Endothelial cell of umbilical vein (primary cell): Measurements from ENCODE around the gene PDE7B. TPM values are rescaled to one million over a fixed set of nuclear protein-coding genes. Genes with fewer than 3 reads are reported as not detected.

Source experiments
- BruUV-seq: library from RNA; stranded (reverse); fragments of 400-500 nt; replicated peaks from 2 replicates; lab custom pipeline; 2021; lab: Mats Ljungman, UMichigan
- CTCF ChIA-PET: fragments of 300-600, 350-600 bp; sonication (Branson Sonifier 250); formaldehyde crosslinking; loops from one replicate; lab custom pipeline; 2021; ENCODE audit warnings: antibody characterized with exemption, inconsistent platforms; lab: Charles Lee
- POLR2A ChIA-PET: fragments of 300-600, 350-600 bp; sonication (Branson Sonifier 250); formaldehyde crosslinking; loops from one replicate; lab custom pipeline; 2021; ENCODE audit warnings: antibody characterized with exemption, inconsistent platforms; lab: Charles Lee
- DNase-seq: peaks from one replicate; pipeline ENCODE4 v3.0.0-alpha.2; 2011; ENCODE audit warnings: low read depth, low spot score
- FAIRE-seq: peaks from 2 replicates; lab custom pipeline; 2011; peaks lifted over from hg19 to GRCh38; lab: Jason Lieb, UNC
- H2AFZ ChIP-seq: 2 replicates; pipeline ENCODE4 v1.6.0; 2012; ENCODE audit warnings: low read depth, low read length, control low read depth, inconsistent platforms
- H3K27ac ChIP-seq: 2 replicates; pipeline ENCODE4 v1.5.1; 2011; ENCODE audit warnings: low read depth, mild to moderate bottlenecking, control low read depth, low read length, moderate library complexity; ENCODE audit not compliant: insufficient read depth
- H3K27me3 ChIP-seq, 2 experiments: 2 replicates each; pipeline versions ENCODE4 v1.6.0 to v1.6.1; 2011; ENCODE audit warnings: low read length in 2 of 2, mixed read lengths in 1 of 2; ENCODE audit not compliant: control insufficient read depth in 2 of 2, insufficient read depth in 2 of 2
- H3K36me3 ChIP-seq, 2 experiments: 2 replicates in 1 of 2; 3 replicates in 1 of 2; pipeline ENCODE4 v1.5.1; 2011; ENCODE audit warnings: low read length in 2 of 2, mild to moderate bottlenecking in 1 of 2, moderate library complexity in 1 of 2; ENCODE audit not compliant: control insufficient read depth in 2 of 2, insufficient read depth in 2 of 2; ENCODE audit errors: extremely low read depth in 1 of 2
- H3K4me1 ChIP-seq: 3 replicates; pipeline ENCODE4 v1.5.1; 2011; ENCODE audit warnings: mild to moderate bottlenecking, low read length; ENCODE audit not compliant: control insufficient read depth, insufficient read depth; ENCODE audit errors: extremely low read depth
- H3K4me2 ChIP-seq: 2 replicates; pipeline ENCODE4 v1.6.1; 2011; ENCODE audit warnings: low read length, control low read depth, mixed read lengths; ENCODE audit not compliant: insufficient read depth
- H3K4me3 ChIP-seq, 3 experiments: fragments of 200-600 bp in 1 of 3; sonication (generic), shearing (Covaris generic) in 1 of 3; replicated peaks in 1 of 3; 2 replicates each; pipeline ENCODE4 v1.5.1; 2011 to 2016; ENCODE audit warnings: control low read depth in 3 of 3, low read length in 3 of 3, mild to moderate bottlenecking in 2 of 3, inconsistent platforms in 1 of 3, low read depth in 1 of 3, moderate library complexity in 1 of 3; ENCODE audit not compliant: insufficient read depth in 1 of 3
- H3K79me2 ChIP-seq: 2 replicates; pipeline ENCODE4 v1.6.0; 2012; ENCODE audit warnings: low read length, inconsistent platforms; ENCODE audit not compliant: control insufficient read depth, insufficient read depth
- H3K9ac ChIP-seq: replicated peaks from 2 replicates; pipeline ENCODE3; 2011; ENCODE audit warnings: low read length, control low read depth; ENCODE audit not compliant: insufficient read depth; ENCODE audit errors: extremely low read depth
- H3K9me1 ChIP-seq: replicated peaks from 3 replicates; pipeline ENCODE4 v1.6.0; 2011; ENCODE audit warnings: mild to moderate bottlenecking, low read length; ENCODE audit not compliant: control insufficient read depth, insufficient read depth; ENCODE audit errors: extremely low read depth
- H3K9me3 ChIP-seq: replicated peaks from 2 replicates; pipeline ENCODE4 v1.5.1; 2012; ENCODE audit warnings: low read length, inconsistent platforms; ENCODE audit not compliant: control insufficient read depth, insufficient read depth
- H4K20me1 ChIP-seq: replicated peaks from 2 replicates; pipeline ENCODE3; 2011; ENCODE audit warnings: mild to moderate bottlenecking, low read length; ENCODE audit not compliant: control insufficient read depth, insufficient read depth; ENCODE audit errors: extremely low read depth
- EZH2 ChIP-seq: IDR thresholded peaks from 2 replicates; pipeline ENCODE4 v1.6.1; 2012; ENCODE audit warnings: borderline replicate concordance, low read depth, mild to moderate bottlenecking, moderate library complexity, low read length, inconsistent platforms; ENCODE audit not compliant: severe bottlenecking
- FOS ChIP-seq: IDR thresholded peaks from 2 replicates; pipeline ENCODE4 v1.6.1; 2011; ENCODE audit warnings: mild to moderate bottlenecking, low read length, moderate library complexity, borderline replicate concordance; ENCODE audit not compliant: insufficient read depth
- GATA2 ChIP-seq: IDR thresholded peaks from 2 replicates; pipeline ENCODE4 v1.7.0; 2011; ENCODE audit warnings: low read depth, mild to moderate bottlenecking, moderate library complexity, mixed read lengths, low read length; ENCODE audit not compliant: insufficient read length, insufficient read depth
- MYC ChIP-seq: IDR thresholded peaks from one replicate; pipeline ENCODE4 v1.6.1; 2011; ENCODE audit warnings: mild to moderate bottlenecking, low read depth, low read length
- POLR2A ChIP-seq: IDR thresholded peaks from 2 replicates; pipeline ENCODE4 v1.6.1; 2012; ENCODE audit warnings: low read depth, mild to moderate bottlenecking, control low read depth, low read length
- POLR2AphosphoS5 ChIP-seq: IDR thresholded peaks from 2 replicates; pipeline ENCODE4 v1.6.1; 2012; ENCODE audit warnings: low read depth, mild to moderate bottlenecking, control low read depth, low read length, moderate library complexity; ENCODE audit not compliant: insufficient read depth
- dilution Hi-C: fragments of 300-500 bp; cut with MboI; formaldehyde crosslinking; loops from one replicate; pipeline ENCODE4 v1.15.0; 2019; ENCODE audit warnings: low sequenced_read_pairs; ENCODE audit not compliant: extremely low pct_ligation_motif_present
- intact Hi-C: fragments of 100-400 bp; cut with micrococcal nuclease; formaldehyde crosslinking; loops from one replicate; pipeline ENCODE4 v1.10.0; 2022
- polyA plus RNA-seq, 4 experiments: library from polyadenylated mRNA; depleted of rRNA in 3 of 4; stranded (reverse) in 3 of 4; unstranded in 1 of 4; fragments of >200 nt; gene quantifications; 2 replicates each; pipeline versions ENCODE4 v1.2.1 to v1.2.3, GENCODE V29; 2011 to 2012; ENCODE audit warnings: missing spikeins in 1 of 4
- total RNA-seq: library from RNA; stranded (reverse); gene quantifications from 2 replicates; pipeline ENCODE4 v1.2.3, GENCODE V29; 2021
- TF ChIP-seq, protein P1 (sequence below), 2 donors: IDR thresholded peaks; 1 replicate in 1 of 2; 2 replicates in 1 of 2; pipeline ENCODE4 v1.5.1; 2011; ENCODE audit warnings: low read length in 2 of 2, mild to moderate bottlenecking in 2 of 2, moderate library complexity in 2 of 2, control low read depth in 1 of 2, inconsistent platforms in 1 of 2, low read depth in 1 of 2; ENCODE audit not compliant: insufficient read depth in 1 of 2; ENCODE audit errors: extremely low read depth in 1 of 2
- TF ChIP-seq, protein P2 (sequence below): IDR thresholded peaks from 2 replicates; pipeline ENCODE4 v1.6.1; 2011; ENCODE audit not compliant: insufficient read depth, insufficient read length

Gene PDE7B
- total and polyA plus RNA-seq, 2 donors (not counting 3 experiments of a cell fraction or from before 2014, with no cell fraction given): 20.6 to 25.1 TPM

DNA sequence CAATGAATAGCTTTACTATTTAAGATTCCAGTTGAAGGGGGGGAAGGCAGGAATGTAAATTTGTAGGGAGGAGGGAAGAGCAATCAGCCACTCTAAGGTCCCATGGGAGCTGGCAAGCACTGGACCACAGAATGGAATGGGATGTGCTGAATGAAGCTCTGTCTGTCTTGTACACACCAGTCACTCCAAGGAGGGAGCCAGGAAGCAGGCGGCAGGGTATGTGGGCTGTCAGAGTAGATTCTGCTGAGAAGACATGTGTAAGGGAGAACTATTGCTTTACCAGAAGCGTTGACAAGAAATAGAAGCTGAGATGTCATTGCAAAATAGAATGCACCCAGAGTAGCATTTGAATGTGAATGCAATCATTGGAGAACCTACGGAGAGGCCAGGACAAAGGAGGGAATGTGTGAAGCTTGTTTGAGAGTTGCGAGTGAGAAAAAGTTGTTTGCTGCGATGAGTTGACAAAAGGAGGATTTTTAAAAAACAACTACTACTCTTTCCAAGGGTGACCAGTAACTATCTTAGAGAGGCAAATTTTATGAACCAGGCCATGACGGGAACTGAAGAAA is 25.2 kb upstream of the PDE7B start:
- intact Hi-C loops: no loop called here

More for the DNA sequence above, 25.2 kb upstream of the PDE7B start:
- Histone ChIP-seq H3K79me2 (no peaks in the 10 kb centered on the region), H3K36me3 (no peaks in the 10 kb centered on the region), H4K20me1 (no peaks in the 10 kb centered on the region), H3K4me2 (no peak overlapping the region), H2AFZ (no peak overlapping the region), H3K9me3 (no peaks in the 10 kb centered on the region), H3K9ac (no peak overlapping the region), H3K27ac (no peak overlapping the region), H3K27me3 (peaks cover 2 to 5% of the 10 kb centered on the region in 2 experiments), H3K4me3 (no peak overlapping the region), H3K9me1 (no peaks in the 10 kb centered on the region), H3K4me1 (no peaks in the 10 kb centered on the region)
- dilution Hi-C loops: no loop called here
- ChIA-PET CTCF (no interaction called here), POLR2A (no interaction called here)
- FAIRE-seq (no peak), DNase-seq (no peak)
- TF ChIP-seq POLR2AphosphoS5 (no peak), MYC (no peak), GATA2 (no peak), POLR2A (no peak), EZH2 (no peak), FOS (no peak)
- TF ChIP-seq, protein P1, sequence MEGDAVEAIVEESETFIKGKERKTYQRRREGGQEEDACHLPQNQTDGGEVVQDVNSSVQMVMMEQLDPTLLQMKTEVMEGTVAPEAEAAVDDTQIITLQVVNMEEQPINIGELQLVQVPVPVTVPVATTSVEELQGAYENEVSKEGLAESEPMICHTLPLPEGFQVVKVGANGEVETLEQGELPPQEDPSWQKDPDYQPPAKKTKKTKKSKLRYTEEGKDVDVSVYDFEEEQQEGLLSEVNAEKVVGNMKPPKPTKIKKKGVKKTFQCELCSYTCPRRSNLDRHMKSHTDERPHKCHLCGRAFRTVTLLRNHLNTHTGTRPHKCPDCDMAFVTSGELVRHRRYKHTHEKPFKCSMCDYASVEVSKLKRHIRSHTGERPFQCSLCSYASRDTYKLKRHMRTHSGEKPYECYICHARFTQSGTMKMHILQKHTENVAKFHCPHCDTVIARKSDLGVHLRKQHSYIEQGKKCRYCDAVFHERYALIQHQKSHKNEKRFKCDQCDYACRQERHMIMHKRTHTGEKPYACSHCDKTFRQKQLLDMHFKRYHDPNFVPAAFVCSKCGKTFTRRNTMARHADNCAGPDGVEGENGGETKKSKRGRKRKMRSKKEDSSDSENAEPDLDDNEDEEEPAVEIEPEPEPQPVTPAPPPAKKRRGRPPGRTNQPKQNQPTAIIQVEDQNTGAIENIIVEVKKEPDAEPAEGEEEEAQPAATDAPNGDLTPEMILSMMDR (IDR thresholded peaks at IDR 0.05; ENCODE audit: extremely low read depth in 1 of 2, insufficient read depth in 1 of 2, low read depth in 1 of 2, low read length in 2 of 2): no peak
- TF ChIP-seq, protein P2, sequence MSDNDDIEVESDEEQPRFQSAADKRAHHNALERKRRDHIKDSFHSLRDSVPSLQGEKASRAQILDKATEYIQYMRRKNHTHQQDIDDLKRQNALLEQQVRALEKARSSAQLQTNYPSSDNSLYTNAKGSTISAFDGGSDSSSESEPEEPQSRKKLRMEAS: no peak
- no TSS peak for BruUV-seq
